ENCODE data around the gene TRERF1.

DNA sequence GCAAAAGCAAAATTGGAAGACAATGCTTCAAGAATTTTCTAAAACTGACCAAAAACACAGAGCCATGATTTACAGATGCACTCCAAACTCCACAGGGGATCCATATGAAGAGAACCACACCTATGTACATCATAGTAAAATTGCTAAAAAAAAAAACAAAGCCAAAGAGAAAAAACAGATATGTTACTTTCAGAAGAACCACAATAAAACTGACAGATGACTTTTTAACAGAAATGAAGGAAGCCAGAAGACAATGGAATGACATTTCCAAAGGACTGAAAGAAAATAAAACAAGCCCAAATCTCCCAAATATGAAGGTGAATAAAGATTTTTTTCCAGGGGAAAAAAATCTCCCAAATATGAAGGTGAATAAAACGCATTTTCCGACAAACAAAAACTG, 17.5 kb downstream of the TRERF1 start:
- no peak for TF ChIP-seq POLR2A (IDR thresholded peaks at IDR 0.05)
- TF ChIP-seq CTCF (IDR thresholded peaks at IDR 0.05) = no peak
